Measurements from ENCODE around the gene SCEL.

- TF ChIP-seq POLR2A (IDR thresholded peaks at IDR 0.05) = no peak
- TF ChIP-seq CTCF (IDR thresholded peaks at IDR 0.05 in 8 of 11, conservative IDR thresholded peaks at IDR 0.05 in 3 of 11) = no peak
Measured at GRCh38 chr13:77515785-77516184, 19.7 kb upstream of the SCEL start.
